Measurements from ENCODE around the gene RFC5. TPM values are rescaled to one million over a fixed set of nuclear protein-coding genes. Genes with fewer than 3 reads are reported as not detected.

The RFC5 gene
- total and polyA plus RNA-seq, 2 of the 8 experiments (the other 6 are each of a cell fraction or from before 2014, with no cell fraction given): 34.4 to 40.6 TPM

GRCh38 chr12:117981267-117981666 is 35.2 kb upstream of the RFC5 start (continued):
- TF ChIP-seq BRCA1 (IDR thresholded peaks at IDR 0.05; ENCODE audit: low read depth, low read length): no peak
- no peak for TF ChIP-seq RFX5 (IDR thresholded peaks at IDR 0.05; ENCODE audit: borderline replicate concordance, low read depth, low read length)
- TF ChIP-seq, protein P1, sequence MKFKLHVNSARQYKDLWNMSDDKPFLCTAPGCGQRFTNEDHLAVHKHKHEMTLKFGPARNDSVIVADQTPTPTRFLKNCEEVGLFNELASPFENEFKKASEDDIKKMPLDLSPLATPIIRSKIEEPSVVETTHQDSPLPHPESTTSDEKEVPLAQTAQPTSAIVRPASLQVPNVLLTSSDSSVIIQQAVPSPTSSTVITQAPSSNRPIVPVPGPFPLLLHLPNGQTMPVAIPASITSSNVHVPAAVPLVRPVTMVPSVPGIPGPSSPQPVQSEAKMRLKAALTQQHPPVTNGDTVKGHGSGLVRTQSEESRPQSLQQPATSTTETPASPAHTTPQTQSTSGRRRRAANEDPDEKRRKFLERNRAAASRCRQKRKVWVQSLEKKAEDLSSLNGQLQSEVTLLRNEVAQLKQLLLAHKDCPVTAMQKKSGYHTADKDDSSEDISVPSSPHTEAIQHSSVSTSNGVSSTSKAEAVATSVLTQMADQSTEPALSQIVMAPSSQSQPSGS (IDR thresholded peaks at IDR 0.05; ENCODE audit: low read length): no peak
